Measurements from ENCODE around the gene ZC3H12C.

GRCh38 chr11:110184456-110184855 is 91.3 kb downstream of the ZC3H12C start:
- no peak for TF ChIP-seq POLR2A (IDR thresholded peaks at IDR 0.05; ENCODE audit: low read length)
- TF ChIP-seq GATA1 (IDR thresholded peaks at IDR 0.05; ENCODE audit: low read depth, low read length), result no peak

All from erythroblast (primary cell).